ENCODE results near the gene TMEM120B. TPM values are rescaled to one million over a fixed set of nuclear protein-coding genes. Genes with fewer than 3 reads are reported as not detected.

The TMEM120B gene
- total RNA-seq, 2 donors from 2014 or later = 9.7 to 25.9 TPM

DNA sequence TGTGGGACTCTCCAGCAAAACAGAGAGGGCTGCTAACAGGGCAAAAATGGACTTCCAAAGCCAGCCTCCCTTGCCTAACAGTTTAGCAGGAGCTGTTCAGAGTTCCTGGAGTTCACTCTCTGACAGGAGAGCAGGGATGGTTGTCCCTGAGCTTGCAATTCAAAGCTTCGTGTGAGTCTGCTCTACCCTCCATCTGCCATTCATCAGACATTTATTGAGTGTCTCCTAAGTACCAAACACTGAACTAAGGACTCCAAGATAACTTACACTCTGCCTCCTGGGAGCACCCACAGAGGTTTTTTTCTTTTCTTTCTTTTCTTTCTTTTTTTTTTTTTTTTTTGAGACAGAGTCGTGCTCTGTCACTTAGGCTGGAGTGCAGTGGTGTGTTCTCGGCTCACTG lies 52.3 kb downstream of the TMEM120B start:
- Mint-ChIP-seq H3K27me3 (no peaks in the 10 kb centered on the region), H3K27ac (no peak overlapping the region)

DNA sequence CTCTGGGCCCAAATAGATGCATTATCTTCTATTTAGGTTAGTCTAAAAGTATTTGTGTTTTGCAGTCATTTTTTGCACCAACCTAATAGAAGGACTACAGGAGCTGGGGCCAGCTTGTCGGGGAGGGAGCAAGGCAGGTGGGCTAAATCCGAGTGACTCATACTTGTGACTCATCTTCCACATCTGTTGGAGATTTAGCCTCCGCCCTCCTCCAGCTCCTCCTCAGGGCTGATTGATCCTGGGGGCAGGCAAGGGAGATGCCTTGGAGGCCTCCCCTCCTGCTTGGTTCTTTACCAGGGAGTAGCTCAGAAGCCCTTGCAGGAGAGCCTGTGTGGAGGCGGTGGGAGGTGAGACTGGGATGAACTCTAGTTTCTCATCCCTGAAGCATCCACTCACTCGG lies 53.0 kb downstream of the TMEM120B start:
- no peaks in the 10 kb centered on the region for H3K36me3 Mint-ChIP-seq
- H3K27me3 Mint-ChIP-seq = no peaks in the 10 kb centered on the region
- no peak for ATAC-seq
- H3K4me1 Mint-ChIP-seq (ENCODE audit: low read depth in 2 of 2) = no peaks in the 10 kb centered on the region
- DNase-seq (ENCODE audit: low spot score) = no peak
- no peak overlapping the region for H3K27ac Mint-ChIP-seq
- no peaks in the 10 kb centered on the region for H3K9me3 Mint-ChIP-seq
- no peak overlapping the region for H3K4me3 Mint-ChIP-seq

More for the DNA sequence above, 52.3 kb downstream of the TMEM120B start:
- Mint-ChIP-seq H3K4me1 (ENCODE audit: low read depth in 2 of 2) (no peaks in the 10 kb centered on the region), H3K36me3 (no peaks in the 10 kb centered on the region), H3K9me3 (no peaks in the 10 kb centered on the region), H3K4me3 (no peak overlapping the region)
- ATAC-seq (no peak), DNase-seq (ENCODE audit: low spot score) (no peak)

DNA sequence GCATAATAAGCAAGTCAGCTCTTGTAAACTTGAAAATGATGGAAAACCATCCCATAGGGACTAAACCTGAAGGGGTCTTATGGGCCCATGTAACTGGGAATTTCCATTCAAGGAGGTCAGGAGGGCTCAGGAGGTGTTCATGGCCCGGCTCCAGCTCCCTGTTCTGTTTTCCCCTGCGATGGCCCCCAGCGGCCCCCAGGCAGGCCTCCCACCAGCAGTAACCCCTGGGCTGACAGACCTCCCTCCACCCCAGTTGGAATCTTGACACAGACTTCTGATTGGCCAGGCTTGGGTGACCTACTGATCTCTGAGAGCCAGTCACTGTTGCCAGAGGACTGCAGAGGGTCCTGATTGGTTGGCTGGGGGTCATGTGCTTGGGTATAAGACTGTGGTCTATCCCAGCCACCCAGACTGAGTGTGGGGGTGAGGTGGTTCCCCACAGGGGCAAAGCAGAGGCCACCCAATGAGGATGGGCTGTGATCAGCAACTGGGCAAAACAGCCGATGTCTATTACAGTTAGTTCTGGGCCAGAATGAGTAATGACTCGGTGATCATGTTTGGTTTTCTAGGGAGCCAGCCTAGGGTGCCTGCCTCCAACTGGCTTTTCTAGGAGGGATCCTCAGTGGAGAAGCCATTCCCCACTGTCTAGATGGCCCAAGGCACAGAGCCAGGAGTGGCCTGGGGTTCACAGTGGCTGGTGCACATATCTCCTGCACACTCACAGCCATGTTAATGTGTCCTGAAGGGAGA lies 53.9 kb downstream of the TMEM120B start:
- no peak overlapping the region for H3K27ac Mint-ChIP-seq
- H3K4me3 Mint-ChIP-seq = no peak overlapping the region
- H3K36me3 Mint-ChIP-seq = no peaks in the 10 kb centered on the region
- no peaks in the 10 kb centered on the region for H3K9me3 Mint-ChIP-seq
- no peaks in the 10 kb centered on the region for H3K27me3 Mint-ChIP-seq
- no peak for DNase-seq (ENCODE audit: low spot score)
- no peaks in the 10 kb centered on the region for H3K4me1 Mint-ChIP-seq (ENCODE audit: low read depth in 2 of 2)
- peak in 1 of 2 donors; percentile 18 for ATAC-seq

DNA sequence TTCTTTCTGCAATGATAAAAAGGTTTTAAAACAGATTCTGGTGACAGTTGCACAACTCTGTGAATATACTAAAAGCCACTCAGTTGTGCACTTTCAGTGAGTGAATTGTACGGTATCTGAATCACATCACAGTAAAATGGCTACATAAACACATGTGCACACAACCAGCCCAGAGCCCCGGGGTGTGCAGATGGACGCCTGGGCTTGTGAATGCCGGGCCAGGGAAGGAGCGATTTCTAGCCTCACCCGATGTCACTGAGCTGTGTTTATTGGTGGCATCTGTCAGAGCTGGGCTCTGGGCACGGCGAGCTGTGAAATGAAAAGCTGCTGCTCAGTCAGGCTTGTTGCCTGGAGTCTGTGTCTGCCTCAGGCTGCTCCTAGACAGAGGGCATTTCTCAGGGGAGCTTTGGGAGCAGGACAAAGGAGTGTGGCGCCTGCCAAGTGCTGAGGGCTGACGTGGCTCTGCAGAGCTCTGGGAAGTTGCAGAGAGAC lies 55.0 kb downstream of the TMEM120B start:
- Mint-ChIP-seq H3K4me3 (no peak overlapping the region), H3K36me3 (no peaks in the 10 kb centered on the region), H3K4me1 (ENCODE audit: low read depth in 2 of 2) (no peaks in the 10 kb centered on the region), H3K27ac (no peak overlapping the region), H3K27me3 (no peaks in the 10 kb centered on the region), H3K9me3 (no peaks in the 10 kb centered on the region)
- DNase-seq (ENCODE audit: low spot score) (no peak), ATAC-seq (no peak)

DNA sequence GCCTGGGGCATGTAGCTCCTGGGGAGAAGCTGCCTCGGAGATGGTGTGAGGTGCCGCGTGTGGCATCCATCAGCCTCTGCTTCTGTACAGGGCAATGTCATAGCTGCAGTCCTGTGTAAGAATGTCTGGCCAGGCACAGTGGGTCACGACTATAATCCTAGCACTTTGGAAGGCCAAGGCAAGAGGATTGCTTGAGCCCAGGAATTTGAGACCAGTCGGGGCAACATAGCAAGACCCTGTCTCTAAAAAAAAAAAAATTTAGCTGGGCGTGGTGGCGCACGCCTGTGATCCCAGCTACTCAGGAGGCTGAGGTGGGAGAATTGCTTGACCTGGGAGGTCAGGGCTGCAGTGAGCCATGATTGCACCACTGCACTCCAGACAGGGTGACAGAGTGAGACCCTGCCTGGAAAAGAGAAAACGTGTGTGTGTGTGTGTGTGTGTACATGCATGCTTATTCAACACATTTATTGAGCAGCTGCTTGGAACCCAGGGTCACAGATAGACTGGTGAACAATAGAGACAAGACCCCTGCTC lies 56.8 kb downstream of the TMEM120B start:
- Mint-ChIP-seq H3K27ac (no peak overlapping the region), H3K9me3 (no peaks in the 10 kb centered on the region)

DNA sequence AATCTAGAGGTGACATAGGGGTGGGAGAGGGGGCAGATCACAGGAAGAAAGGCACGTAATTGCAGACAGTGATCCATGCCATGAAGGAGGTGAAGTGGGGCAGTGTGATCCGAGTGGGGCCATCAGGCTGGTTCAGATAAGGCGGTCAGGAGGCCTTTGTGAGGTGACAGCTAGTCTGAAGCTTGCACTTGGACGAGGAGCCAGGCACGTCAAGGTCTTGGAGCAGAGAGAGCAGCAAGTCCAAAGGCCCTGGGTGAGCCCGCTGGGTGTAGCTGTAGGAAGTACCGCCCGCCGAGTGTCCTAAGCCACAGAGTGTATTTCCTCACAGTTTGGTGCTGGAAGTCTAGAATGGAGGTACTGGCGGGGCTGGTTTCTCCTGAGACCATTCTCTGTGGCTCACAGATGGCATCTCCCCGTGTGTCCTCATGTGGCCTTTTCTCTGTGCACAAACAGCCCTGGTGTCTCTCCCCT lies 57.3 kb downstream of the TMEM120B start:
- Mint-ChIP-seq H3K9me3 (no peaks in the 10 kb centered on the region), H3K27me3 (no peaks in the 10 kb centered on the region), H3K36me3 (no peaks in the 10 kb centered on the region), H3K27ac (no peak overlapping the region), H3K4me1 (ENCODE audit: low read depth in 2 of 2) (peaks cover 0 to 4% of the 10 kb centered on the region in 2 donors), H3K4me3 (no peak overlapping the region)
- ATAC-seq (no peak), DNase-seq (ENCODE audit: low spot score) (no peak)

More for the DNA sequence above, 56.8 kb downstream of the TMEM120B start:
- H3K4me3 Mint-ChIP-seq = no peak overlapping the region
- H3K4me1 Mint-ChIP-seq (ENCODE audit: low read depth in 2 of 2) = peaks cover 0 to 4% of the 10 kb centered on the region in 2 donors
- no peaks in the 10 kb centered on the region for H3K27me3 Mint-ChIP-seq
- DNase-seq (ENCODE audit: low spot score) = no peak
- H3K36me3 Mint-ChIP-seq = no peaks in the 10 kb centered on the region
- no peak for ATAC-seq

DNA sequence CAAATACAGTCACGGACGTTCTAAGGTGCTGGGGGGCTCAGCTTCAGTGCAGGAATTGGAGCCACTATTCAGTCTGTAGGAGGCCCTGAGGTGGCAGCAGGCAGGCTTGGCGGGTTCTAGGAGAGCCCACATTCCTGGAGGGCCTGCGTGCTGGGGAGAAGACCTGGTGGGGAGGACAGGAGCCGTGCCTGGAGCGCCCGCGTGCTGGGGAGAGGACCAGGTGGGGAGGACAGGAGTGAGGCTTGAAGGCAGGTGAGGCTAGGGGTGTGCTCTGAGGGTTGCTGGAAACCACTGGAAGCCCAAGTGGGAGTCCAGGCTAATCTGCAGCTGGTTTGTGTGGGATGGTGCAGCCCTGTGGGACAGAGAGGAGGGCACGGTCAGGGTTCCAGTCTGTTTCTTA lies 57.8 kb downstream of the TMEM120B start:
- Mint-ChIP-seq H3K36me3 (no peaks in the 10 kb centered on the region), H3K4me1 (ENCODE audit: low read depth in 2 of 2) (peaks cover 0 to 4% of the 10 kb centered on the region in 2 donors), H3K27ac (no peak overlapping the region), H3K4me3 (no peak overlapping the region), H3K9me3 (no peaks in the 10 kb centered on the region), H3K27me3 (no peaks in the 10 kb centered on the region)
- DNase-seq (ENCODE audit: low spot score) = no peak
- ATAC-seq = no peak

DNA sequence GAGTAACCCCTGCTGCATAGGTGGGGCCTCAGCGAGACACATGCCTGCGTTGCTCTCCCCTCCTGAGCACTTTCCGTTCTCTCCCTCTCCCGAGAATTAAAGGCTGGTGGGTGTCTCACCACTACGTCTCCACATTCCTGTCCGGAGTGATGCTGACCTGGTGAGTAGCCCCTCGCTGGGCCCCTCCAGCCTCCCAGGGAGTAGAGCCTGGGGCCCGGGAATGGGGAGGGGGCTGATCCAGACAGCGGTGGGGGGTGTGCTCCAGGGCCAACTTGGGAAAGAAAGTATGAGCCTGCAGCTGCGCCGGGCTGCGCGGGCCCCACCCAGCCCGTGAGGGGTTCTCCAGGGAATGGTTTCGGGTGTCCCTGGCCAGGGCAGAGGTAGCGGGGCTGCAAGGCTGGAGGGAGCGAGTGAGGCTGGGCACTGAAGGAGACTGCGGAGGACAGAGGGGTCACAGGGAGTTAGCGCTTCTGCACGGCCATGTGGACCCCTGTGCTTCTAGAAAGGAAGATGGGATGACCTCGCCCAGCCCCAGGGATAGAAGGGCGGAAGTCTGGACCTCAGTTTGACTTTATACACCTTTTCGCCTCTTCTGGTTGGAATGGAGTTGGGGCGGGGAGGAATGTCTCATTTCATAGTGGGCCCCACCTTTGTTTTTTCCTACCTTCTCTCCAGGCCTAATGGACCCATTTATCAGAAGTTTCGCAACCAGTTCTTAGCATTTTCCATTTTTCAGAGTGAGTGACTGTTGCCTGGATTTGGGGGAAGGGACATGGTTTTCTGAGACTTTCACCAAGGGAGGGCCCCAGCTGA lies 58.5 kb downstream of the TMEM120B start:
- Mint-ChIP-seq H3K27ac (no peak overlapping the region), H3K4me3 (no peak overlapping the region), H3K27me3 (no peaks in the 10 kb centered on the region), H3K4me1 (ENCODE audit: low read depth in 2 of 2) (peaks cover 0 to 4% of the 10 kb centered on the region in 2 donors), H3K9me3 (no peaks in the 10 kb centered on the region), H3K36me3 (no peaks in the 10 kb centered on the region)
- DNase-seq (ENCODE audit: low spot score) = no peak
- ATAC-seq = no peak

DNA sequence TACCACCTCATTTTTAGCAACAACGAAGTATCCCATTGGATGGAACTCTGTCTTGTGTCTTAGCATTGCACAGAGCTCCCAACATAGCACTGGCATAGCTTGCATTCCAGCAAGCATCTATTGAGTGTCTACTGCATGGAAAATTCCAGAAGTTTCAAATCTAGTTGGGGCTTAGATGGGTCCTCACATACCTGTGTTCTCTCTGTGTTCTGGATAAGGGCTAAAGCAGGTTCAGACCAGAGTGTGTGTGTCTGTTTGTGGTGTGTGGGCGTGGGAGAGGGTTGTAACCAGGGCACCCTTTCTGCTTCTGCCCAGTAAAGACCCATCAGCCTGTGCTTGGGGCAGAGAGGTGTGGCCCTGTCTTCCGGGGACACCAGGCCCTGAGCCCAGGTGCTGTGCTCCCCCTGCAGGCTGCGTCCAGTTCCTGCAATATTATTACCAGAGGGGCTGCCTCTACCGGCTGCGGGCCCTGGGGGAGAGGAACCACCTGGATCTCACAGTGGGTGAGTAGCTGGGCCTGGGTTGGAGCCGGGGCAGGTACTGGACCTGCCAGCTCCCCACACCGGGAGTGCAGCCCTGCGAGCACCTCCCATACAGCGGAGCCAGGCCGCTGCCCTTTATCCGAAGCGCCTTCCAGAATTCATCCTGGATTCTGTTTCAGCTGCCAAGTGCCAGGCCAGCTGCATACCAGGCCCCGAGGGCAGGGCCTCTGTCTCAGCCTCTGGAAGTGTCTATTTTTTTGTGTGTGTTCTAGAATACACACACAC lies 60.6 kb downstream of the TMEM120B start:
- peaks cover 0 to 4% of the 10 kb centered on the region in 2 donors for H3K4me1 Mint-ChIP-seq (ENCODE audit: low read depth in 2 of 2)
- H3K36me3 Mint-ChIP-seq = no peaks in the 10 kb centered on the region
- peak overlapping the region in 1 of 2 donors; percentile 48 for H3K27ac Mint-ChIP-seq
- no peaks in the 10 kb centered on the region for H3K27me3 Mint-ChIP-seq
- peak; percentile 79 for DNase-seq (ENCODE audit: low spot score)
- H3K4me3 Mint-ChIP-seq = no peak overlapping the region
- ATAC-seq = peak; percentile 87 to 88
- H3K9me3 Mint-ChIP-seq = no peaks in the 10 kb centered on the region

DNA sequence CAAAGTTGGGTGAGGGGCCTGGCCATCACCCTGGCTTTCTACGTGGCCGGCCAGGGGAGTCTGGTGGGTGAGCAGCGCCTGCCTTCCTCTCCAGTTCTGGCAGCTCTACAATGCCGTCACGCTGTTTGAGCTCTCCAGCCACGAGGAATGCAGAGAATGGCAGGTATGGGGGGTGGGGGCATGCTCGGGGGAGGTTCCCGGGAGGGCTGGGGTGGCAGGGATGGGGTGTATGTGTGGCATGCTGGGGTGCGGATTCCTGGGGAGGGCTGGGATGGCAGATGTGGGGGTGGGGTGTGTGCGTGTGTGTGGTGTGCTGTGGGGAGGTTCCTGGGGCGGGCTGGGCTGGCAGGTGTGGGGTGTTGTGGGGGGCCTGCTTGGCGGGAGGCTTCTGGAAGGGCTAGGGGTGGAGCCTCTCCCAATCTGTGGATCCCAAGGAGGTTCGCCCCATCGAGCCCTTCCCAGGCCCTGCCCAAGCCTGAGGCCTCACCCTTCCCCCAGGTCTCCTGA lies 62.5 kb downstream of the TMEM120B start:
- ATAC-seq (no peak), DNase-seq (ENCODE audit: low spot score) (no peak)
- H3K9me3 Mint-ChIP-seq = no peaks in the 10 kb centered on the region
- H3K4me3 Mint-ChIP-seq = no peak overlapping the region
- H3K27me3 Mint-ChIP-seq = no peaks in the 10 kb centered on the region
- H3K36me3 Mint-ChIP-seq = no peaks in the 10 kb centered on the region
- peaks cover 0 to 4% of the 10 kb centered on the region in 2 donors for H3K4me1 Mint-ChIP-seq (ENCODE audit: low read depth in 2 of 2)
- no peak overlapping the region for H3K27ac Mint-ChIP-seq

DNA sequence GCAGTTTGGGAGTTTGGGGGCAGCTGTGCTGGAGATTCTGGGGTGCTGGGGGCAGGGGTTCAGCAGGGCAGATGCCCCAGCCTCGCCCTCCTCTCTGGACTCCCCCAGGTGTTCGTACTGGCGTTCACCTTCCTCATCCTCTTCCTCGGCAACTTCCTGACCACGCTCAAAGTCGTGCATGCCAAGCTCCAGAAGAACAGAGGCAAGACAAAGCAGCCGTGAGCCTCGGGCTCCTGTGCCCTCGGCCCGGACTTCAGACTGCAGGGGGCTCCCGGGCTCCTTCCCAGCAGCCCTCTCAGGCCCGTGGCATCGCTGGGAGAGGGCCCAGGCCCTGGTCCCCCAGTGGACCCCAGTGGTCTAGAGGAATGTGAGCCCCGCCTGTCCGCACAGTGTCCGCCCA lies 62.9 kb downstream of the TMEM120B start:
- DNase-seq (ENCODE audit: low spot score) = no peak
- Mint-ChIP-seq H3K36me3 (no peaks in the 10 kb centered on the region), H3K4me3 (no peak overlapping the region), H3K27ac (no peak overlapping the region), H3K27me3 (no peaks in the 10 kb centered on the region), H3K9me3 (no peaks in the 10 kb centered on the region), H3K4me1 (ENCODE audit: low read depth in 2 of 2) (peaks cover 0 to 4% of the 10 kb centered on the region in 2 donors)
- no peak for ATAC-seq

DNA sequence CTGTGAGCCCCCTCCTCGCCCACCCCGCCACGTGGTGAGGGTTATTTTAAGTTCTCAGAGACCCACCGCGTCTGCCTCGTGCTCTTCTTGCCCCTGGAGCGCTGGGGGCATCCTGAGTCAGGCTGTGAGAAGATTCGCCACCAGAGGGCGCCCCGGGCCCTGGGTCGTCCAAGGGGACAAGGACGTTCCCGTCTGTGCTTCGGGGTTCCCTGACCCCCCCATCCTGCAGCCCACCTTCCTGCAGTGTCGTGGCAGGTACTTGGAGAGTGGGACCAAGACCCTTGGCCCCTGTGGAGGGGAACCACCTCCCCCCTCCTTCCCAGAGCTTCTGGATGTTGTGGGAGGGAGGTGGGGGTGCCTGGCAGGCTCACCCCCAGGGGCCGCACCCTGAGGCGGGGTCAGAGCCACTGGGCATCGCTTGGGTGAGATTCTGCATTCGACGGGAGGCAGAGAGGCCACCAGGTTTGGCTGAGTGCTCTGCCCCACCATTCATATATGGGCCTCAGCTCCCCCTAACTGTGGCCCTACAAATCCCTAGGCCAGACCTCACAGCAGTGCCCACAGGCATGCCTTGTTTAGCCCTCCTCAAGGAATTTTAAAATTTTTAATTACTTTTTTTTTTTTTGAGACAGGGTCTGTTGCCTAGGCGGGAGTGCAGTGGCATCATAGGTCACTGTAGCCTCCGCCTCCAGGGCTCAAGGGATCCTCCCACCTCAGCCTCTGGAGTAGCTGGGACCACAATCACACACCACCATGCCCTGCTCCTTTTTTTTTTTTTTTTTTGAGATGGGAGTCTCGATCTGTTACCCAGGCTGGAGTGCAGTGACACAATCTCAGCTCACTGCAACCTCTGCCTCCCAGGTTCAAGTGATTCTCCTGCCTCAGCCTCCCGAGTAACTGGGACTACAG lies 63.9 kb downstream of the TMEM120B start:
- no peak overlapping the region for H3K4me3 Mint-ChIP-seq
- no peaks in the 10 kb centered on the region for H3K36me3 Mint-ChIP-seq
- DNase-seq (ENCODE audit: low spot score) (peak; percentile 87), ATAC-seq (peak; percentile 79 to 81)
- peaks cover 0 to 5% of the 10 kb centered on the region in 2 donors for H3K4me1 Mint-ChIP-seq (ENCODE audit: low read depth in 2 of 2)
- peak overlapping the region in 1 of 2 donors; percentile 75 for H3K27ac Mint-ChIP-seq
- no peaks in the 10 kb centered on the region for H3K27me3 Mint-ChIP-seq
- H3K9me3 Mint-ChIP-seq = no peaks in the 10 kb centered on the region
